GM19043 (cell line): Measurements from ENCODE around the gene ZSCAN10.
"Not testable (repeated sequence)": the region's sequence is repeated elsewhere in the genome, so short reads cannot be mapped to it uniquely, and the experiment has no call there.

Source experiments
- ATAC-seq: cut with Tn5 transposase; IDR thresholded peaks from one replicate; pipeline ENCODE4 v1.9.1; 2021; ENCODE audit warnings: low read depth; ENCODE audit not compliant: unreplicated experiment

ZSCAN10 gene

DNA sequence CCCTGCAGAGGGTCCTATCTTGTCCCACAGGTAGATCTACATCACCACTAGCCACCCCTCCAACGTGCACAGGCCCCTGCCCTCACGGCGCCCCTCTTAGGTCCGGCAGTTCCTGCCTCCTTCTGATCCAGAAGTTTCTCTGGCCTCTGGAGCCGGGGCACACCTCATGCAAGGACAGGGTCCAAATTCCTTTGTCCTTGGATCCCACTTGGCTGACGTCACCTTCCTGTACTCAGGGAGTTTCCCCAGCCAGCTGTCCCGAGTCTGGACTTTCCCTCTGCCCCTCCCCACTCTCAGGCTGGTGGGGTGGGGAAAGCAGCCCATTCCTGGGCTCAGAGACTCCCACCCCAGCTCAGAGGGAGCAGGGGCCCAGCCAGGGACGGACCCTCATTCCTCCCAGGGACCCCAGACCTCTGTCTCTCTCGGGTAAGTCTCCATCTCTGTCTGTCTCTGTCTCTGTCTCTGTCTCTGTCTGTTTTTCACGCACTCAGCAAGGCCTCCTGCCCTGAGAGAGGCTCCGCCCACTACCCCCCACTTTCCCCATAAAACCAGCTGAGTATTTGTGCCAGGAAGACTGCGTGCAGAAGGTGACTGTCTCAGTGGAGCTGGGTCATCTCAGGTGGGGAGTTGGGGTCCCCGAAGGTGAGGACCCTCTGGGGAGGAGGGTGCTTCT is 33.9 kb downstream of the ZSCAN10 start, which contains the start of gene IL32:
TSS of gene IL32 (plus strand) at position 572 of the 673 bp plus-strand sequence. CDS start 172 bp downstream, outside the sequence.
- no peak for ATAC-seq

DNA sequence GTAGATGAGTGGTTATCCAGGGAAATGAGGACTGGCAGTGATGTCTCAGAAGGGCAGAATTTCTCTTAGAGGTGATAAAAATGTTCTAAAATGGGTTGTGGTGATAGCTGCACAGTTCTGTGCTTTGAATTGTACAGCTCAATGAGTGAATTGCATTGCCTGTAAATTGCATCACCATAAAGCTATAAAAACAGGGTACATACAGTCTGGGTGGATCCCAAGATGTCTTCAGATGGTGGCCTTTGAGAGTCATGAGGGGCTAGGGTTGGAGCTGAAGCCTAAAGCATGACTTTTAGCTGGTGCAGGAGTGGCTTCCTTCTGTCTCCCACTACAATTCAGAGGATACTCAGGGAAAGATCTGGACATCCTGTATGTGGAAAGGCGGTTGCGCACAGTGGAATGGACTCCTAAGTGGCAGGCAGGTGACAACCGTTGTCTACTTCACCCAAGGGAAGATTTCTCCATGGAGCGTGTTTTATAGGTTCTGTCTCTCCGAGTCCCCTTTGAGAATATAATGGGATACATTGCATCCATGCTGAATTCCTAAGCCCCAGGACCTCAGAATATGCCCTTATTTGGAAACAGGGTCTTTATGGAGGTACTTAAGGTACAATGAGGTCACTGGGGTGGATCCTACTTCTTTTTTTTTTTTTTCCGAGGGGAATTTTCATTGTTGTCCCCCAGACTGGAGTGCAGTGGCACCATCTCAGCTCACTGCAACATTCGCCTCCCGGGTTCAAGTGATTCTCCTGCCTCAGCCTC is 35.3 kb downstream of the ZSCAN10 start:
- ATAC-seq, result no peak

DNA sequence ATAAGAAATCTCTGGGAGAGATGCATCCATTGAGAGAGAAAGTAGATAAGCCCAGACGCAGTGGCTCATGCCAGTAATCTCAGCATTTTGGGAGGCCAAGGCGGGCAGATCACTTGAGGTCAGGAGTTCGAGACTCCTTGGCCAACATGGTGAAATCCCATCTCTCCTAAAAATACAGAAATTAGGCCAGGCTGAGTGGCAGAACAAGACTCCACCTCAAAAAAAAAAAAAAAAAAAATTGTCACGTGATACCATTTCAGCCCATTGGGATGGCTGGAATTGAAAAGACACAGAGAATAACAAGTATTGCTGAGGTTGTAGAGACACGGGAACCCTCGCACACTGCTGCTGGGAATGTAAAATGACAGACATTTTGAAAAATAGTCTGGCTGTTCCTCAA is 36.5 kb downstream of the ZSCAN10 start:
- ATAC-seq, result no peak

DNA sequence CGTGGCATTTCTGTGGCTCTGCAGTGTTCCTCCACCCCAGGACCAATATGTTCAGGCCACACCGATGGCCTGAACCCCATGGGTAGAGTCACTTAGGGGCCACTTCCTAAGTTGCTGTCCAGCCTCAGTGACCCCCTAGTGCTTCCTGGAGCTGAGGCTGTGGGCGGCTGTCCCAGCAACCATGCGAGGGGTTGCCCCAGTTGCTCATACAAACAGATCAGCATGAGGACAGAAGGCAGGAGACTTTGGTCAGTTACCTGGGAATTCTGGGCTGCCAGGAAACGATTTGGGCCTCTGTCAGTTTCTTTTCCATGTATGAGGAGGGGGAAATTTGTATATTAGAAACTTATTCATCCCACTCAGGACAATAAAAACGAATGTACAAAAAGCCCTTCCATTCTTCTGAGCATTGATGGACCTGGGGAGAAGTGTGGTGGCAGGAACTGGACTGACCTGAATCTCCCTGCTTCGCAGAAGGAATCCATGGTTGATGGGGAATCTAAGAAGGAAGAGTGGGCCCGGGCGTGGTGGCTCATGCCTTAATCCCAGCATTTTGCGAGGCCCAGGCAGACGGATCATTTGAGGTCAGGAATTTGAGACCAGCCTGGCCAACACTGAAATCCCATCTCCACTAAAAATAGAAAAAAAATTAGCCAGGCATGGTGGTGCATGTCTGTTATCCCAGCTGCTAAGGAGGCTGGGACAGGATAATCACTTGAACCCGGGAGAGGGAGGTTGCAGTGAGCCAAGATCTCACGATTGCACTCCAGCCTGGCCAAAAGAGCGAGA is 38.6 kb downstream of the ZSCAN10 start:
- ATAC-seq, result no peak

DNA sequence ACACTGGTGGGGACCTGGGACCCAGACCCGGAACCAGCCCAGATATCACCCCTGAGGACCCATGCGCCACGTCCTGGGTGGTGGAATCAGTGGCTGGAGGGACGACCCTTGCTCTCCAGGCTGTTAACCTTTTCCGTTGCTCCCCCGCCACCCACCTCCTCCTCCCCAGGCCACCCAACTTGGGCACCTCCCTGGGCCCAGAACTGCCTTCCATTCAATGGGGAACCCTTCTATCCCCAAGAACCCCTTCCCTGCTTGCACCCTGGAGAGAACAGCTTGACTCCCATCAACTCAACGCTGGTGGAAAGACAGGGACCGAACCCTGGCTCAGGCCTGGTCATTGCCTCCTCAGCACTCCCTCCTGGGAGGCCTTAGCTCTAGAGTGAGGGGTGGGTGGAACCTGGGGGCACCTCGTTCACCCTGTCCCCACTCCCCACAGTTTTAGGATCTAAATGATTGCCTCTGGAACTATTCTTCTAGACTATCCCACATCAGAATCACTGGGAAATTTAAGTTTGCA is 39.3 kb downstream of the ZSCAN10 start:
- no peak for ATAC-seq

GRCh38 chr16:3059041-3059722 is 39.9 kb downstream of the ZSCAN10 start:
- ATAC-seq, result peak; percentile 70

DNA sequence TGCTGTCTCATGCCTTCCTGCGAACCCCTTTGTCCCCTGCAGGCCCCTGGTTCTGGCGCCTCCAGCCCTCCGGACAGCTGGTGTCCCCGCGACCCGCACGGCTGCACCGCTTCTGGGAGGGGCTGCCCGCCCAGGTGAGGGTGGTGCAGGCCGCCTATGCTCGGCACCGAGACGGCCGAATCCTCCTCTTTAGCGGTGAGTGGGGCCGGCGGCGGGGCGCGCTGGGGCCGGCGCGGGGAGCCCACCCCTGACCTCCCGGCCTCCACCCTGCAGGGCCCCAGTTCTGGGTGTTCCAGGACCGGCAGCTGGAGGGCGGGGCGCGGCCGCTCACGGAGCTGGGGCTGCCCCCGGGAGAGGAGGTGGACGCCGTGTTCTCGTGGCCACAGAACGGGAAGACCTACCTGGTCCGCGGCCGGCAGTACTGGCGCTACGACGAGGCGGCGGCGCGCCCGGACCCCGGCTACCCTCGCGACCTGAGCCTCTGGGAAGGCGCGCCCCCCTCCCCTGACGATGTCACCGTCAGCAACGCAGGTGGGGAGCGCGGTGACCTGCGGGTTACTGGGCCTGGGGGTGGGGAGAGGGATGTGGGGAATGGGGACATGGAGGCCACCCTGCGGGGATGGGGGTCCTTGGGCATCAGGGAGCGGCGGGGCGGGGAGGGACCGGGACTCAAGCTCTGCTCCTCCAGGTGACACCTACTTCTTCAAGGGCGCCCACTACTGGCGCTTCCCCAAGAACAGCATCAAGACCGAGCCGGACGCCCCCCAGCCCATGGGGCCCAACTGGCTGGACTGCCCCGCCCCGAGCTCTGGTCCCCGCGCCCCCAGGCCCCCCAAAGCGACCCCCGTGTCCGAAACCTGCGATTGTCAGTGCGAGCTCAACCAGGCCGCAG is 40.7 kb downstream of the ZSCAN10 start:
- ATAC-seq, result no peak

GRCh38 chr16:3057181-3058138 is 41.6 kb downstream of the ZSCAN10 start:
- ATAC-seq, result no peak

GRCh38 chr16:3056336-3057180 is 42.5 kb downstream of the ZSCAN10 start:
- ATAC-seq, result no peak

DNA sequence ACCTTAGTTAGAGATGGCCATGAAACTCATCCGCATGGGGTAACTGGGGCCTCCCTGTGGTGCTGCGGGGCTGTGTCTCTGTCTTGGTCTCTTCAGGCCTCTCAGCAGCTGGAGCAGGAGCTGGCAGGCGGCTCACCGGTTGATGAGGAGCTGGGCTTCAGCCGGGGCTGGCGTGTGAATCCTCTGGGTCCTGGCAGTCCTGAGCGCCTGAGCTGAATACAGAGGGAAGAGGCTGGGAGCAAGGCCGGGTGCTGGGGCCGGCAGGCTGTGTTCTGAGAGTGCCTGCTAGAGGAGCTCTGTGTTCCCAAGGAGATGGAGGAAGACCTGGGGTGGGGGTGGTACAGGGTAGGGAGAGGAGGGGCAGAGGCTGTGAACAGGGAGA is 43.4 kb downstream of the ZSCAN10 start:
- ATAC-seq, result not testable (repeated sequence)

- ATAC-seq, result no peak
Measured at GRCh38 chr16:3054965-3055733, 43.9 kb downstream of the ZSCAN10 start.

DNA sequence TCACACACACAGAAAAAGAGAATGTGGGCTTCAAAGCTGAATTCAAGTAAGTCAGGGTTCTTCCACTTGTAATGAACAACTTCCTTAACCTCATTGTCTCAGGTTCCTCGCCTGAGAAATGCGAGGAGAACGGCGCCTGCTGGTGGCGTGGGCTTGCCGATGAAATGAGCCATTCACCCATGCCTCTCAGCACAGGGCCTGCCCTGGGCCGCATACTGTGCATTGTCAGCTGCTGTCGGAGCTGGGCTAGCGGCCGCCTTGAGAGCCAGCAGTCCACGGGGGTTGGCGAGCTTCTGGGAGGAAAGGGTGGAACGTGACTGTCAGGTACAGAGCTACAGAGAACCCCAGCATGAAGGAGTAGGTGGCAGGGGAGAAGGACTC is 45.8 kb downstream of the ZSCAN10 start:
- ATAC-seq, result not testable (repeated sequence)

GRCh38 chr16:3052571-3053329 is 46.3 kb downstream of the ZSCAN10 start:
- ATAC-seq, result not testable (repeated sequence)

DNA sequence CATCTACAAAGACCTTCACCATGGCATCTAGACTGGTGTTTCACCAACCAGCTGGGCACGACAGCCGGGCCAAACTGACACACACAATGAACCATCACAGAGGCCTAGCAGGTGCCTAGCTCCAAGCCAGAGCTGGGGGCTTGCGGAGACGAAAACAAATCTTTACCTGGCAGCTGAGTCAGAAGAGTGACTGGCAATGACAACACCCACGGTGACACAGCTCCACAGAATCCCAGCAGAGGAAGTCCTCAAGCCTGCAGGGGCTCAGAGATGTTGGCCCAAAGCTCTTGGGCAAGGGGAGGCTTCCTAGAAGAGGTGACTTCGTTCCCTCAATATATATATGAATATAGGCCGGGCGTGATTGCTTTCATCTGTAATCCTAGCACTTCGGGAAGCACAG is 47.6 kb downstream of the ZSCAN10 start:
- no peak for ATAC-seq

DNA sequence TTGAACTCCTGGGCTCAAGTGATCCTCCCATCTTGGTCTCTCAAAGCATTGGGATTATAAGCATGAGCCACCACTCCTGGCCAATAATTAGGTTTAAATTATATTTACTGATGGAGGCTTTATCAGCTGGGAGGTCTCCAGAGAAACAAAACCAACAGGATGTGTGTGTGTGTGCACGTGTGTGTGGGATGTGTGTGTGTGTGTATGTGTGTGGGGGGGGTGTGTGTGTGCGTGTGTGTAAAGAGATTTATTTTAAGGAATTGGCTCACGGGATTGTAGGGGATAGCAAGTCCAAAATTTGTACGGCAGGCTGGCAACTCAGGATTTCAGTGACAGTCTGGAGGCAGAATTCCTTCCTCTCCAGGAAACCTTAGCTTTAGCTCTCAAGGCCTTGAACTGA is 48.1 kb downstream of the ZSCAN10 start:
- ATAC-seq, result no peak

DNA sequence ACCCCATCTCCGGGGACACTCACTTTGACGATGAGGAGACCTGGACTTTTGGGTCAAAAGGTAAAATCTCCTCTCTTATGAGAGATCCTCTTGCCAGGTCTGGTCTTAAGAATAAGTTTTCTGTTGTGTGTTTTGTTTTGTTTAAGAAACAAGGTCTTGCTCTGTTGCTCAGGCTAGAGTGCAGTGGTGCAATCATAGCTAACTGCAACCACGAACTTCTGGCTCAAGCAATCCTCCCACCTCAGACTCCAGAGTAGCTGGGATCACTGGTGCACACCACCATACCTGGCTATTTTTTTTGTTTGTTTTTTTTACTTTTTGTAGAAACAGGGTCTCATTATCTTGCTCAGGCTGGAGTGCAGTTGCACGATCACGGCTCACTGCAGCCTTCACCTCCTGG is 48.6 kb downstream of the ZSCAN10 start:
- no peak for ATAC-seq
